ENCODE measurements around the gene GPR26. TPM values are rescaled to one million over a fixed set of nuclear protein-coding genes. Genes with fewer than 3 reads are reported as not detected.

Gene GPR26
- total RNA-seq, 1 experiment from 2014 or later = not detected

GRCh38 chr10:123718544-123719060 is 52.4 kb downstream of the GPR26 start:
- BruUV-seq (replicated peaks) = no TSS peak
- H3K27me3 Mint-ChIP-seq (ENCODE audit: unreplicated experiment) = peaks cover 55% of the 10 kb centered on the region
- H3K36me3 Mint-ChIP-seq (ENCODE audit: insufficient read depth, unreplicated experiment) = no peaks in the 10 kb centered on the region
- intact Hi-C loops (cut with micrococcal nuclease; ENCODE audit: unreplicated experiment) = no loop called here
- no peaks in the 10 kb centered on the region for H3K4me1 Mint-ChIP-seq (ENCODE audit: low read depth, unreplicated experiment)
- no peak for DNase-seq
- no peak overlapping the region for H3K27ac Mint-ChIP-seq (ENCODE audit: unreplicated experiment)
- no peak overlapping the region for H3K4me3 Mint-ChIP-seq (ENCODE audit: low read depth, unreplicated experiment)
- H3K9me3 Mint-ChIP-seq (ENCODE audit: low read depth, unreplicated experiment) = peaks cover 2% of the 10 kb centered on the region
- no peak for TF ChIP-seq CTCF (IDR thresholded peaks at IDR 0.05; ENCODE audit: unreplicated experiment)
- CTCF ChIA-PET = no interaction called here

GRCh38 chr10:123720536-123720935 is 54.4 kb downstream of the GPR26 start:
- intact Hi-C loops (cut with micrococcal nuclease; ENCODE audit: unreplicated experiment) = no loop called here
- BruUV-seq (replicated peaks) = no TSS peak
- no peak for TF ChIP-seq CTCF (IDR thresholded peaks at IDR 0.05; ENCODE audit: unreplicated experiment)
- H3K27me3 Mint-ChIP-seq (ENCODE audit: unreplicated experiment) = peaks cover 38% of the 10 kb centered on the region
- H3K4me3 Mint-ChIP-seq (ENCODE audit: low read depth, unreplicated experiment) = no peak overlapping the region
- H3K4me1 Mint-ChIP-seq (ENCODE audit: low read depth, unreplicated experiment) = no peaks in the 10 kb centered on the region
- H3K27ac Mint-ChIP-seq (ENCODE audit: unreplicated experiment) = no peak overlapping the region
- H3K9me3 Mint-ChIP-seq (ENCODE audit: low read depth, unreplicated experiment) = no peaks in the 10 kb centered on the region
- CTCF ChIA-PET = no interaction called here
- DNase-seq = no peak
- no peaks in the 10 kb centered on the region for H3K36me3 Mint-ChIP-seq (ENCODE audit: insufficient read depth, unreplicated experiment)

- no TSS peak for BruUV-seq (replicated peaks)
- TF ChIP-seq CTCF (IDR thresholded peaks at IDR 0.05; ENCODE audit: unreplicated experiment) = no peak
Observed at GRCh38 chr10:123721441-123722049, 55.4 kb downstream of the GPR26 start.

GRCh38 chr10:123722351-123722750 is 56.2 kb downstream of the GPR26 start:
- Mint-ChIP-seq H3K36me3 (ENCODE audit: insufficient read depth, unreplicated experiment) (no peaks in the 10 kb centered on the region), H3K4me1 (ENCODE audit: low read depth, unreplicated experiment) (no peaks in the 10 kb centered on the region), H3K27ac (ENCODE audit: unreplicated experiment) (no peak overlapping the region), H3K27me3 (ENCODE audit: unreplicated experiment) (peaks cover 38% of the 10 kb centered on the region), H3K4me3 (ENCODE audit: low read depth, unreplicated experiment) (no peak overlapping the region), H3K9me3 (ENCODE audit: low read depth, unreplicated experiment) (no peaks in the 10 kb centered on the region)
- no peak for TF ChIP-seq CTCF (IDR thresholded peaks at IDR 0.05; ENCODE audit: unreplicated experiment)
- BruUV-seq (replicated peaks) = no TSS peak
- intact Hi-C loops (cut with micrococcal nuclease; ENCODE audit: unreplicated experiment) = no loop called here
- no peak for DNase-seq
- CTCF ChIA-PET = no interaction called here

More at GRCh38 chr10:123721441-123722049, 55.4 kb downstream of the GPR26 start:
- no peak overlapping the region for H3K27ac Mint-ChIP-seq (ENCODE audit: unreplicated experiment)
- no peaks in the 10 kb centered on the region for H3K4me1 Mint-ChIP-seq (ENCODE audit: low read depth, unreplicated experiment)
- DNase-seq = no peak
- no peak overlapping the region for H3K4me3 Mint-ChIP-seq (ENCODE audit: low read depth, unreplicated experiment)
- H3K9me3 Mint-ChIP-seq (ENCODE audit: low read depth, unreplicated experiment) = no peaks in the 10 kb centered on the region
- no peaks in the 10 kb centered on the region for H3K36me3 Mint-ChIP-seq (ENCODE audit: insufficient read depth, unreplicated experiment)
- intact Hi-C loops (cut with micrococcal nuclease; ENCODE audit: unreplicated experiment) = no loop called here
- H3K27me3 Mint-ChIP-seq (ENCODE audit: unreplicated experiment) = peaks cover 32% of the 10 kb centered on the region
- CTCF ChIA-PET = no interaction called here
